PC-3 (cell line): ENCODE results near the gene GCLC. TPM values are rescaled to one million over a fixed set of nuclear protein-coding genes. Genes with fewer than 3 reads are reported as not detected.

Experiments
- ATAC-seq: fragments of 200-7000 bp; cut with Tn5 transposase; 2 replicates; pipeline ENCODE4 v1.9.1; 2020; ENCODE audit warnings: mild to moderate bottlenecking, moderate library complexity
- BruUV-seq: library from RNA; stranded (reverse); fragments of 400-500 nt; replicated peaks from 2 replicates; lab custom pipeline; 2021; lab: Mats Ljungman, UMichigan
- CTCF ChIA-PET: fragments of 300-600 bp; sonication (Branson Sonifier 250); formaldehyde crosslinking; loops from one replicate; lab custom pipeline; 2022; ENCODE audit warnings: antibody characterized with exemption; lab: Charles Lee
- POLR2A ChIA-PET: fragments of 300-600 bp; sonication (Branson Sonifier 250); formaldehyde crosslinking; loops from one replicate; lab custom pipeline; 2022; ENCODE audit warnings: antibody characterized with exemption; ENCODE audit not compliant: unreplicated experiment; lab: Charles Lee
- DNase-seq: peaks from one replicate; pipeline ENCODE4 v3.0.0-alpha.2; 2015
- H2AFZ ChIP-seq: fragments of 300-600 bp; sonication (generic); 2 replicates; pipeline ENCODE4 v1.6.0; 2016; ENCODE audit warnings: antibody characterized with exemption, low read length
- H3F3A ChIP-seq: fragments of 300-600 bp; sonication (generic); one replicate; pipeline ENCODE4 v1.6.0; 2017; ENCODE audit warnings: antibody characterized with exemption, low read length, control low read depth, mild to moderate bottlenecking; ENCODE audit not compliant: unreplicated experiment
- H3K27ac ChIP-seq: fragments of 300-600 bp; sonication (generic); 2 replicates; pipeline ENCODE4 v1.5.1; 2016; ENCODE audit warnings: mild to moderate bottlenecking, low read length
- H3K27me3 ChIP-seq: fragments of 300-600 bp; sonication (generic); 2 replicates; pipeline ENCODE4 v1.6.1; 2016; ENCODE audit warnings: low read length, mixed read lengths
- H3K36me3 ChIP-seq: fragments of 300-600 bp; sonication (generic); 2 replicates; pipeline ENCODE4 v1.6.1; 2016; ENCODE audit warnings: low read depth, mixed run types, low read length, mixed read lengths
- H3K4me1 ChIP-seq: fragments of 300-600 bp; sonication (generic); 2 replicates; pipeline ENCODE4 v1.5.1; 2016; ENCODE audit warnings: low read length; ENCODE audit not compliant: insufficient read depth
- H3K4me2 ChIP-seq: fragments of 300-600 bp; sonication (generic); 2 replicates; pipeline ENCODE4 v1.6.0; 2016; ENCODE audit warnings: low read length
- H3K4me3 ChIP-seq: fragments of 300-600 bp; sonication (generic); 2 replicates; pipeline ENCODE4 v1.5.1; 2016; ENCODE audit warnings: mild to moderate bottlenecking, low read length, mixed read lengths
- H3K79me2 ChIP-seq: fragments of 300-600 bp; sonication (generic); 2 replicates; pipeline ENCODE4 v1.6.1; 2017; ENCODE audit warnings: low read length, mixed read lengths
- H3K9ac ChIP-seq: fragments of 300-600 bp; sonication (generic); 2 replicates; pipeline ENCODE4 v1.6.0; 2016; ENCODE audit warnings: mild to moderate bottlenecking, low read length
- H3K9me2 ChIP-seq: fragments of 300-600 bp; sonication (generic); replicated peaks from 2 replicates; pipeline ENCODE4 v1.6.1; 2016; ENCODE audit warnings: mixed run types, low read length, mixed read lengths
- H3K9me3 ChIP-seq: fragments of 300-600 bp; sonication (generic); 2 replicates; pipeline ENCODE4 v1.6.1; 2016; ENCODE audit warnings: low read length, mixed read lengths
- H4K20me1 ChIP-seq: fragments of 300-600 bp; sonication (generic); 2 replicates; pipeline ENCODE4 v1.6.1; 2016; ENCODE audit warnings: low read length, mixed read lengths
- CTCF ChIP-seq: fragments of 300-600 bp; sonication (generic); conservative IDR thresholded peaks from 2 replicates; pipeline ENCODE4 v1.5.1; 2017; ENCODE audit warnings: antibody characterized with exemption, low read depth, mild to moderate bottlenecking, low read length
- EZH2 ChIP-seq: fragments of 300-600 bp; sonication (generic); IDR thresholded peaks from one replicate; pipeline ENCODE4 v1.6.1; 2017; ENCODE audit warnings: antibody characterized with exemption, mild to moderate bottlenecking, low read length; ENCODE audit not compliant: unreplicated experiment
- EZH2phosphoT487 ChIP-seq: fragments of 300-600 bp; sonication (generic); IDR thresholded peaks from 2 replicates; pipeline ENCODE4 v1.6.1; 2018; ENCODE audit warnings: mild to moderate bottlenecking, antibody characterized with exemption, low read length, borderline replicate concordance
- intact Hi-C: fragments of 100-400 bp; cut with micrococcal nuclease; formaldehyde crosslinking; loops from 2 replicates; pipeline ENCODE4 v1.9.0; 2023
- total RNA-seq: library from RNA; depleted of rRNA; stranded (reverse); fragments of >200 nt; gene quantifications from 2 replicates; pipeline ENCODE4 v1.2.3, GENCODE V29; 2014

The GCLC gene
- total RNA-seq, 1 experiment from 2014 or later: 50.1 TPM

GRCh38 chr6:53523511-53524454, 21.1 kb downstream of the GCLC start:
- Histone ChIP-seq H3K27ac (no peak overlapping the region), H3K4me3 (no peak overlapping the region), H3K36me3 (peaks cover 11% of the 10 kb centered on the region; the same call in 1 of the 2 replicates), H3K9me3 (no peaks in the 10 kb centered on the region), H3K4me2 (0 out of 2 replicates have a peak overlapping the region, but pooled peaks have one; percentile 15), H3K9ac (no peak overlapping the region), H3F3A (no peaks in the 10 kb centered on the region), H3K79me2 (peaks cover 68% of the 10 kb centered on the region), H3K4me1 (peaks cover 22% of the 10 kb centered on the region), H3K9me2 (no peaks in the 10 kb centered on the region), H4K20me1 (peaks cover 15% of the 10 kb centered on the region; the same call in 1 of the 2 replicates), H3K27me3 (no peaks in the 10 kb centered on the region), H2AFZ (no peak overlapping the region)
- intact Hi-C loops: no loop called here
- no TSS peak for BruUV-seq
- no peak for TF ChIP-seq EZH2phosphoT487
- no peak for TF ChIP-seq CTCF
- TF ChIP-seq EZH2: no peak
- ChIA-PET CTCF (interaction anchor here (1.1 to 1.3 kb wide), 3 partner anchors 30 to 205 kb away, joined by 3 to 5 read pairs (median 3); no protein-coding TSS in a partner anchor), POLR2A (interaction anchor here (0.5 to 0.6 kb wide), 2 partner anchors 11 to 14 kb away, joined by 4 read pairs; no protein-coding TSS in a partner anchor)
- DNase-seq (no peak), ATAC-seq (no peak; the same call in 1 of the 2 replicates)

GRCh38 chr6:53520320-53520928, 24.5 kb downstream of the GCLC start:
- no TSS peak for BruUV-seq
- Histone ChIP-seq H3K9me2 (no peaks in the 10 kb centered on the region), H3K36me3 (peaks cover 22% of the 10 kb centered on the region; the same call in 1 of the 2 replicates), H3K4me3 (no peak overlapping the region), H3K4me2 (no peak overlapping the region), H3K9ac (no peak overlapping the region), H3K9me3 (no peaks in the 10 kb centered on the region), H3F3A (no peaks in the 10 kb centered on the region), H2AFZ (no peak overlapping the region), H4K20me1 (peaks cover 18% of the 10 kb centered on the region; the same call in 1 of the 2 replicates), H3K27me3 (no peaks in the 10 kb centered on the region), H3K27ac (no peak overlapping the region), H3K79me2 (peaks cover 40% of the 10 kb centered on the region), H3K4me1 (peaks cover 18% of the 10 kb centered on the region)
- DNase-seq (no peak), ATAC-seq (no peak)
- POLR2A ChIA-PET: no interaction called here
- TF ChIP-seq CTCF (no peak), EZH2 (no peak), EZH2phosphoT487 (no peak)
- CTCF ChIA-PET: no interaction called here
- intact Hi-C loops: no loop called here
